DOHH2 (cell line): ENCODE data around the gene GCSAM.

Source experiments
- H3F3A ChIP-seq: fragments of 200-600 bp; sonication (generic), shearing (Covaris generic); 2 replicates; pipeline ENCODE4 v1.6.0; 2016; ENCODE audit warnings: antibody characterized with exemption, mild to moderate bottlenecking; ENCODE audit not compliant: control insufficient read depth, insufficient read depth
- H3K27ac ChIP-seq: fragments of 200-600 bp; sonication (generic); 2 replicates; pipeline ENCODE4 v1.5.1; 2014; ENCODE audit warnings: low read depth, mild to moderate bottlenecking, low read length, moderate library complexity
- H3K27me3 ChIP-seq: fragments of 200-600 bp; sonication (generic); 2 replicates; pipeline ENCODE4 v1.6.1; 2014; ENCODE audit warnings: mild to moderate bottlenecking, low read length, mixed read lengths; ENCODE audit not compliant: control insufficient read depth
- H3K36me3 ChIP-seq: fragments of 200-600 bp; sonication (generic); 2 replicates; pipeline ENCODE4 v1.6.1; 2014; ENCODE audit warnings: mild to moderate bottlenecking, low read length, moderate library complexity, mixed read lengths; ENCODE audit not compliant: control insufficient read depth
- H3K4me1 ChIP-seq: fragments of 200-600 bp; sonication (generic); 2 replicates; pipeline ENCODE4 v1.6.1; 2014; ENCODE audit warnings: mild to moderate bottlenecking, low read length, mixed read lengths; ENCODE audit not compliant: control insufficient read depth
- H3K4me2 ChIP-seq: fragments of 200-600 bp; sonication (generic); 2 replicates; pipeline ENCODE4 v1.6.0; 2014; ENCODE audit warnings: mild to moderate bottlenecking, low read length, moderate library complexity
- H3K4me3 ChIP-seq: fragments of 200-600 bp; sonication (generic); 2 replicates; pipeline ENCODE4 v1.5.1; 2014; ENCODE audit warnings: mild to moderate bottlenecking, low read length, mixed read lengths
- H3K79me2 ChIP-seq: fragments of 200-600 bp; sonication (generic); 2 replicates; pipeline ENCODE4 v1.6.1; 2014; ENCODE audit warnings: mild to moderate bottlenecking, low read length, mixed read lengths; ENCODE audit not compliant: control insufficient read depth
- H3K9me2 ChIP-seq: fragments of 200-600 bp; sonication (generic); replicated peaks from 2 replicates; pipeline ENCODE4 v1.6.1; 2014; ENCODE audit warnings: mild to moderate bottlenecking, low read length, mixed read lengths; ENCODE audit not compliant: control insufficient read depth
- H3K9me3 ChIP-seq: fragments of 200-600 bp; sonication (generic); 2 replicates; pipeline ENCODE4 v1.6.1; 2014; ENCODE audit warnings: antibody characterized with exemption, low read length, mixed read lengths; ENCODE audit not compliant: control insufficient read depth, insufficient read depth
- H4K20me1 ChIP-seq: fragments of 200-600 bp; sonication (generic); 2 replicates; pipeline ENCODE4 v1.6.0; 2014; ENCODE audit warnings: low read depth, mild to moderate bottlenecking, antibody characterized with exemption, low read length, moderate library complexity; ENCODE audit not compliant: control insufficient read depth, insufficient read depth
- EZH2phosphoT487 ChIP-seq: fragments of 200-600 bp; sonication (generic); IDR thresholded peaks from 2 replicates; pipeline ENCODE4 v1.6.1; 2017; ENCODE audit warnings: borderline replicate concordance, mild to moderate bottlenecking, antibody characterized with exemption, low read length, moderate library complexity, mixed read lengths
- TF ChIP-seq, protein P1 (sequence below): fragments of 200-600 bp; sonication (generic); IDR thresholded peaks from one replicate; pipeline ENCODE4 v1.5.1; 2014; ENCODE audit warnings: antibody characterized with exemption, mild to moderate bottlenecking, low read depth, low read length; ENCODE audit not compliant: poor library complexity, severe bottlenecking

GCSAM gene

GRCh38 chr3:112149136-112149535 lies 16.1 kb upstream of the GCSAM start:
- TF ChIP-seq EZH2phosphoT487, result no peak
- TF ChIP-seq, protein P1, sequence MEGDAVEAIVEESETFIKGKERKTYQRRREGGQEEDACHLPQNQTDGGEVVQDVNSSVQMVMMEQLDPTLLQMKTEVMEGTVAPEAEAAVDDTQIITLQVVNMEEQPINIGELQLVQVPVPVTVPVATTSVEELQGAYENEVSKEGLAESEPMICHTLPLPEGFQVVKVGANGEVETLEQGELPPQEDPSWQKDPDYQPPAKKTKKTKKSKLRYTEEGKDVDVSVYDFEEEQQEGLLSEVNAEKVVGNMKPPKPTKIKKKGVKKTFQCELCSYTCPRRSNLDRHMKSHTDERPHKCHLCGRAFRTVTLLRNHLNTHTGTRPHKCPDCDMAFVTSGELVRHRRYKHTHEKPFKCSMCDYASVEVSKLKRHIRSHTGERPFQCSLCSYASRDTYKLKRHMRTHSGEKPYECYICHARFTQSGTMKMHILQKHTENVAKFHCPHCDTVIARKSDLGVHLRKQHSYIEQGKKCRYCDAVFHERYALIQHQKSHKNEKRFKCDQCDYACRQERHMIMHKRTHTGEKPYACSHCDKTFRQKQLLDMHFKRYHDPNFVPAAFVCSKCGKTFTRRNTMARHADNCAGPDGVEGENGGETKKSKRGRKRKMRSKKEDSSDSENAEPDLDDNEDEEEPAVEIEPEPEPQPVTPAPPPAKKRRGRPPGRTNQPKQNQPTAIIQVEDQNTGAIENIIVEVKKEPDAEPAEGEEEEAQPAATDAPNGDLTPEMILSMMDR, result no peak
- Histone ChIP-seq H3K79me2 (no peaks in the 10 kb centered on the region), H3K27me3 (no peaks in the 10 kb centered on the region), H3K9me2 (no peaks in the 10 kb centered on the region), H4K20me1 (no peaks in the 10 kb centered on the region), H3K4me3 (no peak overlapping the region), H3K4me1 (peaks cover 5% of the 10 kb centered on the region; the same call in 1 of the 2 replicates), H3F3A (no peaks in the 10 kb centered on the region), H3K4me2 (no peak overlapping the region), H3K27ac (no peak overlapping the region), H3K9me3 (peaks cover 41% of the 10 kb centered on the region; the same call in 1 of the 2 replicates), H3K36me3 (no peaks in the 10 kb centered on the region; the same call in 1 of the 2 replicates)

- Histone ChIP-seq H4K20me1 (no peaks in the 10 kb centered on the region), H3K27ac (no peak overlapping the region), H3K9me2 (no peaks in the 10 kb centered on the region), H3K4me2 (no peak overlapping the region), H3F3A (no peaks in the 10 kb centered on the region), H3K36me3 (no peaks in the 10 kb centered on the region; the same call in 1 of the 2 replicates), H3K9me3 (peaks cover 25% of the 10 kb centered on the region; the same call in 1 of the 2 replicates), H3K4me3 (no peak overlapping the region), H3K27me3 (no peaks in the 10 kb centered on the region), H3K79me2 (no peaks in the 10 kb centered on the region), H3K4me1 (peaks cover 14% of the 10 kb centered on the region)
- TF ChIP-seq EZH2phosphoT487, result no peak
- TF ChIP-seq, protein P1, result no peak
These were observed 10.6 kb upstream of the GCSAM start for GRCh38 chr3:112143689-112144088.

GRCh38 chr3:112143251-112143650 lies 10.2 kb upstream of the GCSAM start:
- Histone ChIP-seq H3K27ac (no peak overlapping the region), H3K4me3 (no peak overlapping the region), H3K9me3 (peaks cover 21% of the 10 kb centered on the region; the same call in 1 of the 2 replicates), H3K4me2 (no peak overlapping the region), H3K36me3 (no peaks in the 10 kb centered on the region), H3F3A (no peaks in the 10 kb centered on the region), H4K20me1 (no peaks in the 10 kb centered on the region), H3K9me2 (no peaks in the 10 kb centered on the region), H3K79me2 (no peaks in the 10 kb centered on the region), H3K27me3 (no peaks in the 10 kb centered on the region), H3K4me1 (peaks cover 18% of the 10 kb centered on the region)
- TF ChIP-seq, protein P1, result no peak
- no peak for TF ChIP-seq EZH2phosphoT487
